Prostate gland (tissue), 2 donors: ENCODE measurements around the gene MYO1H. TPM values are rescaled to one million over a fixed set of nuclear protein-coding genes. Genes with fewer than 3 reads are reported as not detected.

Experiments used
- DNase-seq: peaks from one replicate; pipeline ENCODE4 v3.0.0-alpha.2; 2019; ENCODE audit warnings: low spot score
- H3K27ac ChIP-seq, 2 donors: fragments of 200-600 bp; sonication (generic); 2 replicates each; pipeline ENCODE4 v1.5.1; 2017 to 2019
- H3K27me3 ChIP-seq: fragments of 200-600 bp; sonication (generic); replicated peaks from 2 replicates; pipeline ENCODE4 v1.5.1; 2019; ENCODE audit not compliant: insufficient read depth
- H3K36me3 ChIP-seq, 2 donors: fragments of 200-600 bp; sonication (generic); 1 replicate in 1 of 2; 2 replicates in 1 of 2; pipeline versions ENCODE4 v1.5.1 to v1.8.1; 2017 to 2019
- H3K4me1 ChIP-seq: fragments of 200-600 bp; sonication (generic); replicated peaks from 2 replicates; pipeline ENCODE4 v1.5.1; 2019
- H3K4me3 ChIP-seq, 2 donors: fragments of 200-600 bp; sonication (generic); 2 replicates each; pipeline ENCODE4 v1.5.1; 2017 to 2019
- H3K9me3 ChIP-seq: fragments of 200-600 bp; sonication (generic); 2 replicates; pipeline ENCODE4 v1.5.1; 2017
- CTCF ChIP-seq, 4 experiments: fragments of 200-600 bp in 2 of 4; fragments of 450-650 bp in 2 of 4; sonication (generic) in 2 of 4; IDR thresholded peaks; 1 replicate in 3 of 4; 2 replicates in 1 of 4; pipeline ENCODE4 v1.5.1; 2016 to 2019; ENCODE audit warnings: antibody characterized with exemption in 4 of 4, mild to moderate bottlenecking in 2 of 4, moderate library complexity in 2 of 4
- POLR2A ChIP-seq: fragments of 450-650 bp; IDR thresholded peaks from one replicate; pipeline ENCODE4 v1.6.1; 2016; ENCODE audit warnings: antibody characterized with exemption, mild to moderate bottlenecking
- POLR2AphosphoS5 ChIP-seq: sonication (generic); formaldehyde crosslinking; IDR thresholded peaks from one replicate; pipeline ENCODE4 v1.6.1; 2017; ENCODE audit warnings: antibody characterized with exemption
- WGBS: methylation state at CpG from one replicate; pipeline ENCODE4 v1.1.5; 2018; 5-methylcytosine and 5-hydroxymethylcytosine counted together
- intact Hi-C: fragments of 100-400 bp; cut with DNase I; formaldehyde crosslinking; loops from one replicate; pipeline ENCODE4 v1.14.2; 2022
- total RNA-seq, 2 donors: library from RNA; depleted of rRNA; stranded (reverse); fragments of >200 nt; gene quantifications; one replicate each; pipeline ENCODE4 v1.1.0, GENCODE V29; 2016

The MYO1H gene
- total RNA-seq, 2 donors from 2014 or later: 1.2 TPM; not detected in 1

GRCh38 chr12:109305547-109305946, 42.2 kb upstream of the MYO1H start:
- DNase-seq: no peak
- WGBS: 78% methylated on average over 6 of the region's 6 CpGs
- no peak overlapping the region for H3K27ac ChIP-seq
- no peaks in the 10 kb centered on the region for H3K9me3 ChIP-seq
- intact Hi-C loops: no loop called here
- H3K4me1 ChIP-seq: peaks cover 8% of the 10 kb centered on the region
- no peaks in the 10 kb centered on the region for H3K27me3 ChIP-seq
- TF ChIP-seq POLR2AphosphoS5 (no peak), POLR2A (no peak), CTCF (IDR thresholded peaks at IDR 0.05) (no peak)
- H3K36me3 ChIP-seq: no peaks in the 10 kb centered on the region
- H3K4me3 ChIP-seq: no peak overlapping the region

GRCh38 chr12:109307051-109307450, 40.6 kb upstream of the MYO1H start:
- H3K36me3 ChIP-seq: no peaks in the 10 kb centered on the region

GRCh38 chr12:109308534-109309380, 38.9 kb upstream of the MYO1H start, which contains the start of gene FOXN4:
Gene FOXN4 (minus strand): TSS chr12:109309284. CDS start chr12:109308321, 963 bp downstream.
- DNase-seq: no peak

More at GRCh38 chr12:109307051-109307450, 40.6 kb upstream of the MYO1H start:
- intact Hi-C loops: no loop called here
- DNase-seq: no peak
- Histone ChIP-seq H3K27ac (no peak overlapping the region), H3K27me3 (no peaks in the 10 kb centered on the region), H3K9me3 (no peaks in the 10 kb centered on the region), H3K4me1 (peaks cover 8% of the 10 kb centered on the region), H3K4me3 (no peak overlapping the region)
- TF ChIP-seq CTCF (IDR thresholded peaks at IDR 0.05): no peak
- TF ChIP-seq POLR2A: no peak
- no peak for TF ChIP-seq POLR2AphosphoS5
- 75% methylated on average over 9 of the region's 9 CpGs for WGBS

DNA sequence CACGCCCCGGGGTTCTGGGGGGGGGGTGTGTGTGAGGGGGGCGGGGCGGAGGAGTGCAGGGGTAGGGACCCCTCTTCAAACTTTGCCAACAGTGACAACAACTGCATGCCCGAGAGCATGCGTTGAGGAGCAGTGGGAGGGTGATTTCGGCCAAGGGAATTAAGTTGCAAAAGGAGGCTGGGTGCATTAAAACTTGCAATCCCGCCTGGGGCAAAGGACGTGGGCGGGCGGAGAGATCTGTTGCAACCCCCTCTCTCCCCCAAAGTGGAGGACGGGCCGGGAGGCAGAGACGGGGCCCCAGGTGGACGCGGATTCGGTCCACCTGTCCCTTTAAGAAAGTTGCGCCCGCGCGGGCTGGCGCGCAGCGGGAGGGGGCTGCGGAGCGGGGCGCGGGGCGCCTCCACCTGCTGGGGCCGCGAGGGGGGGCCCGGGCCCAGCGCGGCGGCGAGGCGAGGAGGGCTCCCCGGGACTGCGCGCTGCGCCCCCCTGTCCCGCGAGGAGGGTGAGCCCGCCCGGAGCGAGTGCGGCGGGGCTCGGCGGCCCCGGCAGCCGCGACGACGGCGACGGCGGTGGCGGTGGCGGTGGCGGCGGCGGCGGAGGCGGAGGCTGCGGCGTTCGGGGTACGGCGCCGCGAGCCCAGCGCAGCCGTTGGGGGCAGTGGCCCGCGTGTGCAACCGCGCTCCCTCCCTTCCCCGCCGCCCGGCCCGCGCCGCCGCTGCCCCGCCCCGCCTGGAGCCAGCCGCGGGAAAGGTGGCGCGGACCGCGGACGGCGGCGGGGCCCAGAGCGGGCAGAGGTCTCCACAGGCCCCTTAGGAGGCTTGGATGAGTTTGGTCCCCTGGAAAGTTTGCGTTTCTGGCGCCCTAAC, 38.1 kb upstream of the MYO1H start:
- H3K27ac ChIP-seq: no peak overlapping the region

More at GRCh38 chr12:109308534-109309380, 38.9 kb upstream of the MYO1H start, which contains the start of gene FOXN4:
- peaks cover 8% of the 10 kb centered on the region for H3K4me1 ChIP-seq
- no peaks in the 10 kb centered on the region for H3K36me3 ChIP-seq
- H3K27ac ChIP-seq: no peak within 1 kb of the TSS
- H3K9me3 ChIP-seq: no peaks in the 10 kb centered on the region
- intact Hi-C loops: no loop called here
- peak within 1 kb of the TSS; percentile 30 to 39 for H3K4me3 ChIP-seq
- H3K27me3 ChIP-seq: no peaks in the 10 kb centered on the region
- TF ChIP-seq CTCF (IDR thresholded peaks at IDR 0.05) (no peak), POLR2A (no peak), POLR2AphosphoS5 (no peak)
- 11% methylated on average over 42 of the region's 43 CpGs for WGBS

More for the DNA sequence above, 38.1 kb upstream of the MYO1H start:
- under 1% methylated on average over 67 of the region's 99 CpGs for WGBS
- no peaks in the 10 kb centered on the region for H3K9me3 ChIP-seq
- H3K27me3 ChIP-seq: no peaks in the 10 kb centered on the region
- intact Hi-C loops: no loop called here
- H3K36me3 ChIP-seq: no peaks in the 10 kb centered on the region
- peaks cover 8% of the 10 kb centered on the region for H3K4me1 ChIP-seq
- DNase-seq: no peak
- H3K4me3 ChIP-seq: peak overlapping the region; percentile 30 to 39
- TF ChIP-seq POLR2A (no peak), POLR2AphosphoS5 (no peak), CTCF (IDR thresholded peaks at IDR 0.05) (no peak)
